ENCODE data around the gene GRIN2C. TPM values are rescaled to one million over a fixed set of nuclear protein-coding genes. Genes with fewer than 3 reads are reported as not detected.
A peak's percentile ranks its signal among the peaks of the same experiment; 100 is the strongest.

GRIN2C gene
- total and polyA plus RNA-seq, 9 of the 15 experiments (the other 6 are each of a cell fraction or from before 2014, with no cell fraction given), result under 0.01 to 0.33 (median 0.10) TPM; not detected in 2

GRCh38 chr17:74831444-74832146 is 28.1 kb downstream of the GRIN2C start (continued):
- no peak for TF ChIP-seq HBP1 (CRISPR knock-in tag; IDR thresholded peaks at IDR 0.05)
- TF ChIP-seq MEIS2 (IDR thresholded peaks at IDR 0.05; ENCODE audit: partially characterized antibody), result peak; percentile 55
- no peak for TF ChIP-seq DIDO1 (tag; IDR thresholded peaks at IDR 0.05; ENCODE audit: low read depth)
- TF ChIP-seq MAFK (IDR thresholded peaks at IDR 0.05; ENCODE audit: low read length), result no peak
- no peak for TF ChIP-seq CSDE1 (IDR thresholded peaks at IDR 0.05)
- TF ChIP-seq TCF15 (CRISPR knock-in tag; IDR thresholded peaks at IDR 0.05), result no peak
- TF ChIP-seq ELF2 (CRISPR knock-in tag; IDR thresholded peaks at IDR 0.05), result no peak

GRCh38 chr17:74830861-74831260 is 28.8 kb downstream of the GRIN2C start:
- intact Hi-C loops (cut with micrococcal nuclease) (no loop called here), in situ Hi-C loops (cut with MboI) (no loop called here)
- ChIA-PET POLR2A (interaction anchor here (0.6 kb wide), 1 partner anchor 89 kb away, joined by 3 read pairs; no protein-coding TSS in a partner anchor), CTCF (ENCODE audit: low intra/inter-chr PET ratio) (no interaction called here)
- Histone ChIP-seq H3K9me3 (replicated peaks; ENCODE audit: control insufficient read depth, insufficient read depth, low read depth, low read length) (no peaks in the 10 kb centered on the region), H2AFZ (ENCODE audit: low read depth, low read length) (no peak overlapping the region), H3K9me1 (ENCODE audit: control insufficient read depth, insufficient read depth, low read length) (no peaks in the 10 kb centered on the region), H3K4me2 (ENCODE audit: insufficient read depth, low read length) (no peak overlapping the region), H3K9ac (ENCODE audit: insufficient read depth in 1 of 2, low read depth in 2 of 2, low read length in 2 of 2) (peak overlapping the region in 1 of 2 experiments; percentile 53; a peak in 1 of 4 replicates), H3K27ac (ENCODE audit: extremely low read depth, low read depth, low read length) (no peak overlapping the region), H3K36me3 (ENCODE audit: control insufficient read depth, insufficient read depth, low read length) (no peaks in the 10 kb centered on the region), H3K27me3 (ENCODE audit: control insufficient read depth in 2 of 2, insufficient read depth in 2 of 2, low read length in 2 of 2) (no peaks in the 10 kb centered on the region), H3K4me3 (no peak overlapping the region), H3K4me1 (replicated peaks in 1 of 2; ENCODE audit: control insufficient read depth in 2 of 2, insufficient read depth in 2 of 2, low read length in 2 of 2) (peaks cover 3 to 35% of the 10 kb centered on the region in 2 experiments; a peak in 3 of 5 replicates), H3K79me2 (ENCODE audit: control insufficient read depth, insufficient read depth, low read length) (no peaks in the 10 kb centered on the region), H4K20me1 (replicated peaks; ENCODE audit: control insufficient read depth, insufficient read depth, low read length) (peaks cover 11% of the 10 kb centered on the region; the same call in 1 of the 2 replicates)
- DNase-seq (ENCODE audit: extremely low read depth in 1 of 4, low spot score in 3 of 4), result no peak
- ATAC-seq, result no peak; the same call in 2 of the 3 replicates
- WGBS (ENCODE audit: insufficient coverage, low coverage, missing lambda C conversion rate), result 71% methylated on average over 13 of the region's 19 CpGs
- FAIRE-seq, result no peak
- TF ChIP-seq CTCFL (IDR thresholded peaks at IDR 0.05; ENCODE audit: borderline replicate concordance, insufficient read depth, low read depth, low read length, poor library complexity, severe bottlenecking), result no peak
- no TSS peak for BruUV-seq (replicated peaks)

Data from K562 (cell line).